ENCODE data around the gene TIMM21.

- TF ChIP-seq GATA2 (IDR thresholded peaks at IDR 0.05; ENCODE audit: low read depth, low read length) (no peak), GATA3 (IDR thresholded peaks at IDR 0.05; ENCODE audit: low read depth, low read length) (no peak)
Observed at GRCh38 chr18:74200780-74201179, 52.5 kb downstream of the TIMM21 start.
